ENCODE results near the gene FLOT2. TPM values are rescaled to one million over a fixed set of nuclear protein-coding genes. Genes with fewer than 3 reads are reported as not detected.
A peak's percentile ranks its signal among the peaks of the same experiment; 100 is the strongest.
"Not testable (repeated sequence)": the region's sequence is repeated elsewhere in the genome, so short reads cannot be mapped to it uniquely, and the experiment has no call there.

Gene FLOT2
- total RNA-seq: 77.3 and 80.4 TPM in 2 replicates

- DNase-seq (ENCODE audit: low read depth, low spot score): no peak
These were observed at the start of gene FLOT2 for GRCh38 chr17:28896884-28897768. TSS of gene FLOT2 (minus strand) at chr17:28897733. CDS start at chr17:28897574, 159 bp downstream.

GRCh38 chr17:28946239-28946638, 48.7 kb upstream of the FLOT2 start:
- peak; percentile 77 for DNase-seq (ENCODE audit: low read depth, low spot score)

- DNase-seq (ENCODE audit: low read depth, low spot score): no peak
These were observed 47.6 kb upstream of the FLOT2 start for GRCh38 chr17:28944862-28945741.

GRCh38 chr17:28944343-28944742, 46.8 kb upstream of the FLOT2 start:
- no peak for DNase-seq (ENCODE audit: low read depth, low spot score)

GRCh38 chr17:28942925-28943324, 45.4 kb upstream of the FLOT2 start:
- DNase-seq (ENCODE audit: low read depth, low spot score): no peak

- DNase-seq (ENCODE audit: low read depth, low spot score): no peak
These were observed 43.7 kb upstream of the FLOT2 start for GRCh38 chr17:28941251-28941650.

- no peak for DNase-seq (ENCODE audit: low read depth, low spot score)
These were observed 43.1 kb upstream of the FLOT2 start for GRCh38 chr17:28940675-28941074.

- no peak for DNase-seq (ENCODE audit: low read depth, low spot score)
These were observed 42.6 kb upstream of the FLOT2 start for GRCh38 chr17:28940142-28940541.

GRCh38 chr17:28938552-28938951, 41.0 kb upstream of the FLOT2 start:
- DNase-seq (ENCODE audit: low read depth, low spot score): no peak

GRCh38 chr17:28937044-28937729, 39.7 kb upstream of the FLOT2 start:
- DNase-seq (ENCODE audit: low read depth, low spot score): no peak

GRCh38 chr17:28935744-28936460, 38.4 kb upstream of the FLOT2 start:
- no peak for DNase-seq (ENCODE audit: low read depth, low spot score)

- not testable (repeated sequence) for DNase-seq (ENCODE audit: low read depth, low spot score)
These were observed 37.0 kb upstream of the FLOT2 start for GRCh38 chr17:28934508-28934907.

- DNase-seq (ENCODE audit: low read depth, low spot score): no peak
These were observed 32.3 kb upstream of the FLOT2 start for GRCh38 chr17:28929787-28930186.

- no peak for DNase-seq (ENCODE audit: low read depth, low spot score)
These were observed 30.5 kb upstream of the FLOT2 start for GRCh38 chr17:28928061-28928460.

- no peak for DNase-seq (ENCODE audit: low read depth, low spot score)
These were observed 29.3 kb upstream of the FLOT2 start for GRCh38 chr17:28926786-28927185.

GRCh38 chr17:28926366-28926765, 28.8 kb upstream of the FLOT2 start:
- no peak for DNase-seq (ENCODE audit: low read depth, low spot score)

GRCh38 chr17:28925912-28926365, 28.4 kb upstream of the FLOT2 start:
- peak; percentile 69 for DNase-seq (ENCODE audit: low read depth, low spot score)

GRCh38 chr17:28920201-28920600, 22.7 kb upstream of the FLOT2 start:
- no peak for DNase-seq (ENCODE audit: low read depth, low spot score)

GRCh38 chr17:28918295-28918694, 20.8 kb upstream of the FLOT2 start:
- no peak for DNase-seq (ENCODE audit: low read depth, low spot score)

- no peak for DNase-seq (ENCODE audit: low read depth, low spot score)
These were observed 19.9 kb upstream of the FLOT2 start for GRCh38 chr17:28917465-28917864.

- DNase-seq (ENCODE audit: low read depth, low spot score): no peak
These were observed 19.5 kb upstream of the FLOT2 start for GRCh38 chr17:28917029-28917428.

All from pulmonary artery endothelial cell (primary cell).